ENCODE results near the gene DKK3. TPM values are rescaled to one million over a fixed set of nuclear protein-coding genes. Genes with fewer than 3 reads are reported as not detected.

The DKK3 gene
- total RNA-seq, 1 donor from 2014 or later, result 5.5 TPM

DNA sequence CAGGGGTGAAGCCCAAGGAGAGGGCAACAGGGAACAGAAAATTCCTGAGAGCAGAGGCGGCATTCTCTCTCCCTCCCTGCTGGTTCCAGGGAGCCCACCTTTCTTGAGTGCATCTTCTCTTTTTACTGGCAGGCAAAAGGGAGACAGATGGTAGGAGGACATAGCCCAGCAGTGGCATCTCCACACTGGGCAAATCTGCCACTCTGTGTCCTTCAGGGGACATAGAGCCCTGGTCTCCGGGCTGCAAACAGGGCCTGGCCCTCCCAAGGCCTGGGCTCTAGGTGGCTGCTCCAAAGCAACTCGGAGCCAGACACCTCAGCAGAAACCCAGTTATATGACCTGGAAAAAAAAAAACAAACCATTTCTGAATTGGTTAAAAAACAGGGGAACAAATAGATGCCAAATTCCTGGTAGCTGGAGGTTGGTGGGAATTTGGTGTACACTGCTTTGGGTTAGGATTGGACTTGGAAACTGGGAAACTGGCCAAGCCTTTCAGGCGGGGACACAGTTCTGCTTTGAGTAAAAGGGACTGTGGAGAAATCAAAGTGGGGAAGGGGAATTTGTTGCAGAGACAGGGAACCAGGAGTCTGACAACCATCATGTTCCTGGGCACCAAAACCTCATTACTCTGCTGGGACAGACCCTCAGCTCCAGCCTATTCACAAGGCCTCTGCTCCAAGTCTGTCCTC is 23.6 kb upstream of the DKK3 start:
- ATAC-seq (peak; percentile 76), DNase-seq (ENCODE audit: low spot score) (no peak)

DNA sequence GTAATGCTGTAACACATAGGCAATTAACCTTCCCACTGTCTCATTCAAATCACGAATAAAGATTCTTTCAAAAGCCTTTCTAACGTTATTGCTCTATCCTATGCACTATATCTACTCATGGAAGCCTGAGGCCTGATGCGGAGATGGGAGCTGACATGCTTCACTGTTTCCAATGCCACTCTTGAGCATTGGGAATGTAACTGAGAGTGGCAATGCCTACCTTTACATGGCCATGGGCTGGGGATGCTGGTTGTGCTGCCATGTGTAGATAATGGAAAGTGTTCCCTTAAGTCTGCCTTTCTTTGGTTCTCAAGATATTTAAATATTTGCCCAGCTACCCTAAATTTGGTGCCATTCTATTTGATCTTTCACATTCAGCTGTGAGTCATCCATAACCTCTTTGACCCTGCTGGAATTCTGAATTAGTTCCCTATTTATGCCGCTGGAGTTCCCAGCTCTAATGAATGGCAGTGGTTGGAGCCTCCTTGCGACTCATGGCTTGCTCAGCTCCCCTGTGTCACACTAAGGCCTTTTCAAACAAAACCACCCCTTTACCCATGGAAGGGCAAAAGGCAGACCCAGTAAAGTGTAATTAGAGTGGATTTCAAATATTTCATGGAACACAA is 21.4 kb upstream of the DKK3 start:
- ATAC-seq, result no peak

DNA sequence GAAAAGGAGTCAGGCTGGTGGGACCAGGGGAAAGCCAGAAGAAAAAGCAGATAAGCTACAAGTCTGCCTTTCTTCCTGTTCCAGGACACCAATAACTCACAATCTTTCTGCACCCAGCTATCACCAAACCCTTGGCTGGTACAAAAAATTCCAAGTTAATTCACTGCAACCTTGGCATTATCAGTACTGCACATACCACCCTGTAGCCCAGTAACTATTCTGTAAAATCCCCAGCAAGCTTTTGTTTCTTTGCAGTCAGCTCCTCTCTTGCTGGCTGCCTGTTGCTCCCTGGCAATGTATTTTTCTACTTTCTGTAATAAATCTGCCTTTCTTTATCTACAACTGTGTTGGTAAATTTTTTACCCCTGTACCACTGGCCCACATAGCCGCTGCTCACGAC is 20.7 kb upstream of the DKK3 start:
- DNase-seq (ENCODE audit: low spot score) (no peak), ATAC-seq (no peak)

More for the DNA sequence above, 21.4 kb upstream of the DKK3 start:
- no peak for DNase-seq (ENCODE audit: low spot score)

DNA sequence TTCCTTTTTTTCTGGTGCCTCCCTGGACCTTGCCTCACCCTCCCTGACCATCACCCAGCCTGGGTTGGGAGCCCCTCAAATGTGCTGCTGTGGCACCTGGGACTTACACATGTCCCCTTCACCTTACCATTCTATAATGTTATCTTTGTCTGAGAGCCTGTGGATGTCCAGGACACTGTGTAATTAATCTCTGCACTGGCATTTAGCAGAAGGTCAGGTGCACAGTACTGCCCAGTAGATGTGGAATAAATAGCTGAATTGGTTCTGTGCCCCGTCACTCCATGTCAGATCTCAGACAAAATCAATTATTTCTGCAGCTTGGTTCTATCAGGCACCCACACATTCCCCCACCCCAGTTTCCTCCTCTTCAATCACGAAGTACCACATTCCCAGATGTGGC is 19.9 kb upstream of the DKK3 start:
- DNase-seq (ENCODE audit: low spot score) (no peak), ATAC-seq (peak; percentile 44)

DNA sequence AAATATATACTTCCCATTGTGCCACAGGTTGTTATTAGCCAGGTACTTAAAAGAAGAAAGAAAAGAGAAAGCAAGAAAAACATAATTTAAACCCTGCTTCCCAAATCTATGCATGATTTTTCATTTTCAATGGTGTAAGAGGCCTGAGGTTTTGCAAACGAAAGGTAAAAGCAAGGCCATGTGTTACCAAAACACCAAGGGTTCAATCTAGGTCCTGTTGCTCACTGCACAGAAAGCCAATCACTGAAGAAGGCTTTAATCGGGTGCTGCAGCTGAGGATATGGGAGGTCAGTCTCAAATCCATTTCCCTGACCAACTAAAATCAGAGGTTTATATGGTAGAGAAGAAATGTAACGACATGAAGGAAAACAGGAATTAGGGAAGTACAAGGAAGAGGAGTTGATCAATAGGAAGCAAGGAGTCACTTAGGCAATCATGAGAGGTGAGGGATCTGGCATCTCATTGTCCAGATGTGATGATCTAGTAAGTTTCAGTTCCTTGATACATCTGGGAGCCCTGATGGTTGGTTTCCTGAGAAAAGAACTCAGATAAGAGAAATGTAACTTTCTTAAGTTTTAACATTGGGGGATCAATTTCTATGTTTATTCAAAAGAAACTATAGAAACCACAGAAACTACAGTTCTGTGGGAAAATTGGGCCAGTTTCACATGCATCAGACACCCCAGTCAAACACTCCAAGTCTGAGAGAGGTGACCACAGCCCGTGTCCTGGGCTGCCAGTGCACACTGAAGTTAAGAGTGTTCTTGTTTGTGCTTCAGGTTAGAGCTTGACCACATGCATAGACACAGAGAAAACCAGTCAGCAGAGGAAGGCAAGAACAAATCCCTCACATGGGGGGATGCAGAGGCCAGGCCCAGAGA is 18.1 kb upstream of the DKK3 start:
- ATAC-seq (no peak), DNase-seq (ENCODE audit: low spot score) (no peak)

DNA sequence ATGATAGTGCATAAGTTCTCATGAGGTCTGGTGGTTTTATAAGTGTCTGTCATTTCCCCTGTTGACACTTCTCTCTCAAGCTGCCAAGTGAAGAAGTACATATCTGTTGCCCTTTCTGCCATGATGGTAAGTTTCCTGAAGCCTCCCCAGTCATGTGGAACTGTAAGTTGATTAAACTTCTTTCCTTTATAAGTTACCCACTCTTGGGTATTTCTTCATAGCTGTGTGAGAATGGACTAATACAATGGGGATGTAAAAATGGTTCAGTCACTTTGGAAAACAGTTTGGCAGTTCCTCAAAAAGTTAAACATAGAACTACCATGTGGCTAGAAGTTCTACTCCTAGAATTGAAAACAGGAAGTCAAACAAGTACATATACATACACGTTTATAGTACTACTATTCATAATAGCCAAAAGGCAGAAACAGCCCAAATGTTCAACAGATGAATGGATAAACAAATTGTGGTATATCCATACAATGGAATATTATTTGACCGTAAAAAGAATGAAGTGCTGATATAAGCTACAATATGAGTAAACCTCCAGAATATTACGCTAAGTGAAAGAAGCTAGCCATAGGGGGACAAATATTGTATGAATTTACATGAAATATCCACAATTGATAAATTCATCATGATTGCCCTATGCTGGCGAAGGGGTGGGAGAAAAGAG is 16.0 kb upstream of the DKK3 start:
- no peak for DNase-seq (ENCODE audit: low spot score)
- ATAC-seq, result no peak

DNA sequence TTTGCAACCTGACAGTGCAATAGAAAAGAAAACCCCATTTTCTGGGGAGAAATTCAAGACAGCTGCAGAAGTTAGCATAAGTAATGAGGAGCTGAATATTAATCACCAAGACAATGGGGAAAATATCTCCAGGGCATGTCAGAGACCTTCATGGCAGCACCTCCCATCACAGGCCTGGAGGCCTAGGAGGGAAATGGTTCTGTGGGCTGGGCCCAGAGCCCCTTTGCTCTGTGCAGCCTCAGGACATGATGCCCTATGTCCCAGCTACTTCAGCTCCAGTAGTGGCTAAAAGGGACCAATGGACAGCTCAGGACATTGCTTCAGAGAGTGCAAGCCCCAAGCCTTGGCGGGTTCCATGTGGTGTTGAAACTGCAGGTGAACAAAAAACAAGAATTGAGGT is 14.6 kb upstream of the DKK3 start:
- DNase-seq (ENCODE audit: low spot score) (no peak), ATAC-seq (no peak)

DNA sequence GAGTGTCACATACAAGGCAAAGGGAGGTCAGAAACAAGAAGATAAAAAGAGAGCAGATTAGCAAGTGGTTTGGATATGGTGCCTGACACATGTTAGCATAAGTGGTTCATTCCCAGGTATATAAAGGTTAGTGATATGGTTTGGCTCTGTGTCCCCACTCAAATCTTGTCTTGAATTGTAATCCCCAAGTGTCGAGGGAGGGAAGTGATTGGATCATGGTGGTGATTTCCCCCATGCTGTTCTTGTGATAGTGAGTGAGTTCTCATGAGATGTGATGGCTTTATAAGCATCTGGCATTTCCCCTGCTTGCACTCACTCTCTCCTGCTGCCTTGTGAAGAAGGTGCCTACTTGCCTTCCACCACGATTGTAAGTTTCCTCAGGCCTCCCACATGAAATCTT is 12.1 kb upstream of the DKK3 start:
- ATAC-seq, result no peak

DNA sequence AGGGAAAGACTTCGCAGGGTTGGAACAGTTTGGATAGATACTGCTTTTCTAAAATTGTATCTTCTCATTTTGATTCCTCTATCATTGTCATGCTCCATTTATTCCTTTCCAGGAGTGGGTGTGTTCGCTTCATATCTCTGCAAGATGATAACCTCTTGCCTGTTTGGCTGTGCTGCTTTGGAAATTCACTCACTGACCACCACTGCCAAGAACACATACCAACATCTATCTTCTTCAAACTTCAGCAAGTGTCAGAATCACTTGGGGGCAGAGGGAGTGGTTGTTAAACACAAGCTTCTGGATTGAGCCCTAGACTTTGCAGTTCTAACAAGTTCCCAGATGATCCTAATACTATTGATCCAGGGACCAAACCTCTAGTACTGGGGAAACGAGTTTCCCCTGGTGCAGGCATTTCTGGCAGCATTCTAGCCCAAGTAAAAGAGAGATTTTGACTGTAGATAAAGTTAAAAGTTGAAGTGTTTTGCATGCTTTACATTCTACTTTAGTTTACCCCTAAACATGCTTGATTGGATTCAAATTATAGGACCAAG is 11.5 kb upstream of the DKK3 start:
- DNase-seq (ENCODE audit: low spot score) (no peak), ATAC-seq (no peak)

More for the DNA sequence above, 12.1 kb upstream of the DKK3 start:
- DNase-seq (ENCODE audit: low spot score), result no peak

DNA sequence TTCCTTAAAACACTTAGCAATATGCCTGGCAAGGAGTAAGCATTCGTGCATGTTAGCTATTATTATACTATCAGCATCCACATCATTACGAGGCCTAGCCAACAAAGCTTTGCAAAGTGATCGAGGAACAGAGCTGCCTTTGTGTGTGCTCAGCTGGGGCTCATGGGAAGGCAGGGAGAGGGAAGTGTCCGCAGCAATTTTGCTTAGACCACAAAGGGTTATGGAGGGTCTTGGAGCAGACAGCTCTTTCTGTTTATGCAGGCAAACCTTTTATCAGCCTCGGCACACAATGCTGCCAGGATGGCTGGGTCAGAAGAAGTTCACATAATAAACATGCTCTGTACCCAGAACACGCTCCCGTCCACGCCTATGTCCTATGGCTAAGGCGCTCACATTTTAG is 10.9 kb upstream of the DKK3 start:
- no peak for DNase-seq (ENCODE audit: low spot score)
- peak; percentile 26 for ATAC-seq

DNA sequence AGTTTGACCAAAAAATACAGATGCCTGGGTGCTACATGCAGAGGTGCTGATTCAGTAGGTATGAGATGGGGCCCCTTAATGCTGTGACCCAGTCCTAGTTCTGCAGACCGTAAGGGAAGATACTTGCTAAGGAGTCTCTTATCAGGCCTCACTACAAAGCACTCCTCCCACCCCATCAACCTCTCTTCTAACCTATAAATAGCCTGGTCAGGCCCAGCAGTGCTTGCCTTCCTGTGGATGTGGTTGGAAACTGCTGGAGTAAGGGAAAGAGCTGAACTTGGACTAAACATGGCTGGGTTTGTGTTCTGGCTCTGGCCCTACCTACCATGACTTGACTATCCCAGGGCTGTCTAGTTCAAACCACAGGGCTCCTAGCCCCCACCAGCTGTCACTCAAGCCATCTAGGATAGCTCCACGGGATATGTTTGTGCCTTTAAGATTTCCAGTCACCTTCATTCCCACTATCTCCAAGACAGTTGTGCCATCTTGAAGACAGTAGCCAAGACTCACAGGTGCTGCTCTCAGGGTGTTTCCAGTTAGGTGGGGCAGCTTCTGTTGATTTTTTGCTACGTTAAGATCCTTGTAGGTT is 9.5 kb upstream of the DKK3 start:
- ATAC-seq (no peak), DNase-seq (ENCODE audit: low spot score) (no peak)

DNA sequence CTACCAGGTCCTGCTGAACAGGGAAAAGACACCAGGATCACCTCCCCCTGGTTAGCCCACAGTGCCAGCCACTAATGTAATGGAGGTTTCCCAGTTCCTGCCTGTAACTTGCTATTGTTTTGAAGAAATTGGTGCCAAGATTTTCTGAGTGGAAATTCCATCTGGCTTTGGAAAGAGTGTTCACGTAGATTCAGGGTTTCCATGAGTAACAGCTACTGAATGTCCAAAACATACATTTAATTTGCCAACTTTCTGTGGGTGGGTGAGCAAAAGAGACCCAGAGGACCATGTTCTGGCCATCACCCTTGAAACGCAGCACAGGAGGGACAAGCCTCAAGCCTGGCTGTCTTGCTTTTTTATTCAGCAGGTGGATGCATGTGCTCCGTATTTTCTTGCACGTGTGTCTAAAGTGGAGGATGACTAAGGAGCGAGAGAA is 8.8 kb upstream of the DKK3 start:
- ATAC-seq, result no peak
- DNase-seq (ENCODE audit: low spot score), result no peak

DNA sequence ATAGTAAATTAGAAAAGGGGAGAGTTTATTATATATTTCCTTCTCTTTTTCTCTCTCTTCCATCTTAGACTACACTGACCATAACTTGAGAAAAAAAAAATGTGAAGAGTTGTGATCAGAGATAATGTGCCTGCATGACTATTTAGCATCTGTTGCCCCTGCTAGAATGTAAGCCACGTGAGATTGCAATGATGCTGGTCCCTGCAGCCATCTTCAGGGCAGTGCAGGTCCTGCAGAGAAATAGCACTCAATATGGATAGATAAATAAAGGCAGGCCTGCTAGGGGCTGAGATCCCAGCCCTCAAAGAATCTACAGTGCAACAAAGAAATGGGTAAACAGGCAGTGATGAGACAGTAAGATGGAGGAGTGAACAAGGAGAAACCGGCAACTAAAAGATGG is 7.8 kb upstream of the DKK3 start:
- DNase-seq (ENCODE audit: low spot score), result no peak
- ATAC-seq, result peak; percentile 53

DNA sequence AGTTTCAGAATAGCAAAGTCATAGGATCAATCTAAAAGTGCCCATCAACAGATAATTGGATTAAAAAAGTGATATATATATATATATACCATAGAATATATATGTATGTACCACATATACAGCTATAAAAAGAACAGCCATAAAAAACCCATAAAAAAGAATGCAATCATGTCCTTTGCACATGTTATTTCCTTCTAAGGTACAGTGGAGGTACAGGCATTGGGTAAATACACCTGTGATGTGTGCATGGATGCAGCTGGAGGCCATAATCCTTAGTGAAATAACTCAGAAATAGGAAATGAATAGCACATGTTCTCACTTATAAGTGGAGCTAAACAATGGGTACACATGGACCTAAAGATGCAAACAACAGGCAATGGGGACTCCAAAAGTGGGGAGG is 7.1 kb upstream of the DKK3 start:
- DNase-seq (ENCODE audit: low spot score), result no peak
- no peak for ATAC-seq

DNA sequence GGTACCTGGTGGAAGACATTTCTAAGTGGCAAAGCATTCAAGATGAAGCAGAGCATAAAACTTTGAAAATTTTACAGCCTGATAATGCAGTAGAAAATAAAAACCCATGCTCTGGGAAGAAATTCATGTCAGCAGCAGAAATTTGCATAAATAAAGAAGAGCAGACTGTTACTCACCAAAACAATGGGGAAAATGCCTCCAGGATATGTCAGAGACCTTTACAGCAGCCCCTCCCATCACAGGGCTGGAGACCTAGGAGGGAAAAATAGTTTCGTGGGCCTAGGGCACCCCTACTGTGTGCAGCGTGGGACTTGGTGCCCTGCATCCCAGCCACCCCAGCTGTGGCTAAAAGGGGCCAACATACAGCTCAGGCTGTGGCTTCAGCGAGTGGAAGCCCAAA is 5.4 kb upstream of the DKK3 start:
- no peak for ATAC-seq
- no peak for DNase-seq (ENCODE audit: low spot score)

DNA sequence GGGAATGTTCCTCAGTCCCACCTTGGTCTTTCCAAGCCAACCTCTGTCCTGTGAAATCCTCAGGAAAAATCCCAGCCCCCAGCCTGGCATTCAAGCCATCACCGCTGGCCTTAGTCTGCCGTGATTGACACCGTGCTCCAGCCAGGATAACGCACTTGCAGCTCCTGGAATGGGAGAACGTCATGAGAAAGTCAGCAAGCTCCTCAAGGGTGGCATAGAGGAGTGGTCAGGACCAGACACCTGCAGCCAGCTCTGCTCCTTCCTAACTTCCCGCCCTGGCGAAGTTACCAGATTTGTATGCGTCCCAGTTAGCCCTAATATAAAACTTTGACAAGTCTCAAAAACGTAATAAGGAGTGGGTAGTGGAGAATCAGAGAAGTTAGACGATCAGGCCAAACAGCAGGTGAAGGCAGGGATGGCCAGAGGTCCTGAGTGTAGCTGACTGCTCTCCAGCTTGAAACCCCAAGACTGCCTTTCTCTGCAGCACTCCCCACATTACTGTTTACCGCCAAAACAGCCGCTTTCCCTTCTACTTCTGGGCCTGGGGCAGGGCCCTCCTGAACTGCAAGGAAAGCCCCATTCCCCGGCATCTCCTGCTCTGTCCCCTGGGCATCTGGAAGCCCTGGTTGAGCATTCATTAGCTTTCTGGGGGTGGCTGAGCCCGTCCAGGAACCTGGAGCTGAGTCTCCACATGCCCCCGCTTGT is 1.3 kb upstream of the DKK3 start:
- ATAC-seq (no peak), DNase-seq (ENCODE audit: low spot score) (no peak)

DNA sequence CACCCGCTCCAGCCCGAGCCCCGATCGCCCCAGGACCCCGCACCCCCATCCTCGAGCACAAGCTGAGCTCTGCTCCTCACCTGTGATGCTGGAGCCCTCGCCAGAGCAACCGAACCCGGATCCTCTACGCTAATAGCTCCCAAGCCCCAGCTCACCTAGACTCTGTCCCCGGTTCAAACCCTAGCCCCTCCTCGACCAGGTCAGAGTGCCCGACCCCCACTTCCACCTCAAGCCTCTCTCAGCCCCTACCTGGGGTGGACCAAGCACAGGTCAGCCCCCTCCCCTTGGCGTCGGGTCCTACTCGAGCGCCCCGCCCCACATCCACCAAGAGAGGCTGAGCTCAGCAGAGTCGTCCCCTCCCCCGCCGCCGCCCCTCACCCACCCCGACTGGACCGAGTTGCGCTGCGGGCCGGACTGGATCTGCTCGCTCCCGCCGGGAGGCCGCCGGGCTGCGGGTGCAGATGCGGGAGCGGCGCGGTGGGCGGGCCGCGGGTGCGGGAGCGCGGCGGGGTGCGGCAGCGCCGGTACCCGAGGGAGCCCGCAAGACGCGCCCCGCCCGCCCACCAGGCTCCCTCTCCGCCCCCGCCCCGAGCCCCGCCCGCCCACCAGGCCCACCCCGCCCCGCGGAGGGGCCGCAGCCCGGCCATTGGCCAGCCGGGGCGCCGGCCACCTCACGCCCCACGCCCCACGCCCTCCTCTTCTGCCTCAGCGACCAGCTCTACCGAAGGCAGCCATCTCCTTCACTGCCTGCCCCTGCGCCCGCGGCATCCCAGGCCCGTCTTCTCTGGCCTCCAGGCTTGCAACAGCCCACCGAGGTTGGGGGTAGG is 577 bp upstream of the DKK3 start:
- DNase-seq (ENCODE audit: low spot score) (no peak), ATAC-seq (peak; percentile 51)

DNA sequence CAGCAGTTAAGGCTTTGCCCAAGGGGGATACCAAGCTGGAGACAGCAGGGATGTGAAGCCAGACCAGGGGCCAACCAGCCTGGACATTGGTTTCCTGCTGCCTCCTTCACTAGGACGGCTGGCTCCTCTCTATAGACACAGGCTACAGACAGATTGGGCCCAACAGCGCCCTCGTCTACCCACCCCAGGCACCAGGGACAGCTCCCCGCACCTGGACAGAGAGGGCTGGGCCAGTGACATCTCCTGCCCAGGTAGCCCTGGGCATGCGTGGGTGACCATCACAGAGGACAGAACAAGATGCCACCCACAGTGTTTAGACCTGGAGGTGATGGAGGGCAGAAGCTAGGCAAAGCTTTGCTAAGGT is 1.2 kb downstream of the DKK3 start:
- DNase-seq (ENCODE audit: low spot score) (no peak), ATAC-seq (no peak)

DNA sequence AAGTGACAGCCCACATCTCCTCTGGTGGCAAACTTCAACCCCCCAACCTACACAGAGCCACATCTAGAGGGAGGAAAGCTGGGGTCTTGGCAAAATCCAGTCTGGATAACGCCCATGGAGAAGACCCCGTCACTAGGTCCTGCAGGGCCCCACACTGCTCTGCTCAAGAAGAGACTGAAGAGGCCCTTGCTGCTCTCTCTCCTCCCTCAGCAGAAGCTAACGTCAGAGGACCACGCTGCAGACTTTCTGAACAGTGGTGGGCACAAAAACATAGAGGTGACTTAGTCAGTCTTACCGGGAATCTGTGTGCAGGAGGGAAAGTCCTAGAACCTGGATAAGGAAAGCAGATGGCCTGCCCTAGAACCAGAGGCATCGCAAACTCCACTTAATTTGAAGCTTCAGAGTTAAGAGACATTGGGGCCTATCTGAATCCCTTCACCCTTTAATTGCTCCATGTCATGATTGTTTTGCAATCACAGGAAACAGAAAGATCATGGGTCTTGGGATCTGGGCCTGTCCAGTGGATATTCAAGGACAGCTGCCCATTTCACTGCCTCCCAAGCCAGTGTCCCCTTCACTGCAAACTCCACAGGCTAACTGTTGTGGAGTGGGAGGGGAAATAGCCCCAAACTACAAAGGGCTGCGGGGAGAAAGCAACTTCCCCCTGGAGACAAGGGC is 1.7 kb downstream of the DKK3 start:
- ATAC-seq, result no peak
- no peak for DNase-seq (ENCODE audit: low spot score)
